Measurements from ENCODE around the gene WNT7A.
A peak's percentile ranks its signal among the peaks of the same experiment; 100 is the strongest.

The WNT7A gene

GRCh38 chr3:13884851-13885703, 5.2 kb upstream of the WNT7A start:
- peak; percentile 24 for DNase-seq

- no peak for DNase-seq
These were observed 3.8 kb upstream of the WNT7A start for GRCh38 chr3:13883681-13884080.

GRCh38 chr3:13882876-13883275, 3.0 kb upstream of the WNT7A start:
- DNase-seq, result no peak

GRCh38 chr3:13881536-13882410, 1.9 kb upstream of the WNT7A start:
- no peak for DNase-seq

GRCh38 chr3:13880811-13881156, 913 bp upstream of the WNT7A start:
- DNase-seq, result no peak

GRCh38 chr3:13879102-13879945, 547 bp downstream of the WNT7A start:
- no peak for DNase-seq

- DNase-seq, result no peak
These were observed 1.4 kb downstream of the WNT7A start for GRCh38 chr3:13878281-13879101.

GRCh38 chr3:13877911-13878280, 2.0 kb downstream of the WNT7A start:
- no peak for DNase-seq

GRCh38 chr3:13876451-13877100, 3.3 kb downstream of the WNT7A start:
- no peak for DNase-seq

GRCh38 chr3:13874891-13875290, 5.0 kb downstream of the WNT7A start:
- no peak for DNase-seq

GRCh38 chr3:13873818-13874217, 6.1 kb downstream of the WNT7A start:
- no peak for DNase-seq

GRCh38 chr3:13872451-13872850, 7.4 kb downstream of the WNT7A start:
- DNase-seq, result no peak

GRCh38 chr3:13871791-13872190, 8.1 kb downstream of the WNT7A start:
- DNase-seq, result no peak

- DNase-seq, result no peak
These were observed 9.0 kb downstream of the WNT7A start for GRCh38 chr3:13870902-13871301.

- no peak for DNase-seq
These were observed 10.0 kb downstream of the WNT7A start for GRCh38 chr3:13869761-13870343.

GRCh38 chr3:13868844-13869724, 10.8 kb downstream of the WNT7A start:
- DNase-seq, result no peak

- DNase-seq, result no peak
These were observed 12.1 kb downstream of the WNT7A start for GRCh38 chr3:13867732-13868131.

GRCh38 chr3:13866041-13866965, 13.6 kb downstream of the WNT7A start:
- DNase-seq, result no peak

- DNase-seq, result no peak
These were observed 14.3 kb downstream of the WNT7A start for GRCh38 chr3:13865581-13865980.
